ENCODE results near the gene DEDD2. TPM values are rescaled to one million over a fixed set of nuclear protein-coding genes. Genes with fewer than 3 reads are reported as not detected.
A peak's percentile ranks its signal among the peaks of the same experiment; 100 is the strongest.

The DEDD2 gene
- total and polyA plus RNA-seq, 10 donors, result 24.7 to 73.9 (median 47.2) TPM

GRCh38 chr19:42188665-42189064 lies 28.8 kb downstream of the DEDD2 start:
- Histone ChIP-seq H3K4me1 (peaks cover 16 to 36% (median 30%) of the 10 kb centered on the region in 6 donors), H3K36me3 (no peaks in the 10 kb centered on the region), H3K27me3 (replicated peaks in 1 of 7) (no peaks in the 10 kb centered on the region), H3K9me3 (peaks cover 0 to 6% (median 5%) of the 10 kb centered on the region in 8 donors), H3K4me3 (no peak overlapping the region), H3K27ac (no peak overlapping the region)
- 67 to 80% (median 79%) methylated on average over 1 of the region's 1 CpG for WGBS, 5 donors
- no peak for DNase-seq
- intact Hi-C loops (cut with DNase I; ENCODE audit: low total_unique reads), result loop anchor here (10.0 kb wide), 1 partner anchor 54 kb away; the partner anchor contains the start of gene POU2F2
- TF ChIP-seq POLR2AphosphoS5 (IDR thresholded peaks at IDR 0.05) (no peak), CTCF (IDR thresholded peaks at IDR 0.05 in 8 of 11, conservative IDR thresholded peaks at IDR 0.05 in 3 of 11) (no peak), POLR2A (IDR thresholded peaks at IDR 0.05) (no peak)

GRCh38 chr19:42185277-42185676 lies 32.2 kb downstream of the DEDD2 start:
- Histone ChIP-seq H3K4me1 (peaks cover 18 to 61% (median 35%) of the 10 kb centered on the region in 6 donors), H3K36me3 (no peaks in the 10 kb centered on the region), H3K27ac (peak overlapping the region in 6 of 8 donors; percentile 2 to 73 (median 45)), H3K9me3 (no peaks in the 10 kb centered on the region), H3K27me3 (replicated peaks in 1 of 7) (peaks cover 0 to 9% (median 9%) of the 10 kb centered on the region in 7 donors), H3K4me3 (no peak overlapping the region)
- TF ChIP-seq CTCF (IDR thresholded peaks at IDR 0.05 in 8 of 11, conservative IDR thresholded peaks at IDR 0.05 in 3 of 11), result no peak
- peak in 1 of 3 donors; percentile 63 for TF ChIP-seq POLR2AphosphoS5 (IDR thresholded peaks at IDR 0.05)
- intact Hi-C loops (cut with DNase I; ENCODE audit: low total_unique reads), result loop anchor here (10.0 kb wide), 1 partner anchor 50 kb away; the partner anchor contains the start of gene POU2F2
- DNase-seq, result no peak

- peaks cover 0 to 18% (median 17%) of the 10 kb centered on the region in 7 donors for H3K27me3 ChIP-seq (replicated peaks in 1 of 7)
- no peaks in the 10 kb centered on the region for H3K9me3 ChIP-seq
- H3K4me1 ChIP-seq, result peaks cover 18 to 61% (median 35%) of the 10 kb centered on the region in 6 donors
- no peak overlapping the region for H3K4me3 ChIP-seq
- intact Hi-C loops (cut with DNase I; ENCODE audit: low total_unique reads), result loop anchor here (10.0 kb wide), 1 partner anchor 50 kb away; the partner anchor contains the start of gene POU2F2
- peak overlapping the region in 6 of 8 donors; percentile 15 to 73 (median 42) for H3K27ac ChIP-seq
- no peaks in the 10 kb centered on the region for H3K36me3 ChIP-seq
- TF ChIP-seq POLR2A (IDR thresholded peaks at IDR 0.05) (no peak), POLR2AphosphoS5 (IDR thresholded peaks at IDR 0.05) (peak in 1 of 3 donors; percentile 46), CTCF (IDR thresholded peaks at IDR 0.05 in 8 of 11, conservative IDR thresholded peaks at IDR 0.05 in 3 of 11) (peak; percentile 73 to 93 (median 89))
- DNase-seq, result peak; percentile 89
- WGBS, 5 donors, result 0 to 7% (median 2%) methylated on average over 1 of the region's 1 CpG
Measured at GRCh38 chr19:42184401-42184861, 33.0 kb downstream of the DEDD2 start.

GRCh38 chr19:42178791-42179674 lies 38.4 kb downstream of the DEDD2 start:
- peaks cover 2 to 58% (median 36%) of the 10 kb centered on the region in 6 donors for H3K4me1 ChIP-seq
- no peak overlapping the region for H3K27ac ChIP-seq
- WGBS, 5 donors, result 9 to 20% (median 12%) methylated on average over 13 of the region's 13 CpGs
- H3K9me3 ChIP-seq, result no peaks in the 10 kb centered on the region
- no peaks in the 10 kb centered on the region for H3K36me3 ChIP-seq
- no peak for DNase-seq
- TF ChIP-seq POLR2A (IDR thresholded peaks at IDR 0.05) (no peak), CTCF (IDR thresholded peaks at IDR 0.05 in 8 of 11, conservative IDR thresholded peaks at IDR 0.05 in 3 of 11) (peak in 5 of 11 experiments; percentile 15 to 52 (median 34)), POLR2AphosphoS5 (IDR thresholded peaks at IDR 0.05) (no peak)
- H3K4me3 ChIP-seq, result no peak overlapping the region
- peaks cover 0 to 72% (median 60%) of the 10 kb centered on the region in 7 donors for H3K27me3 ChIP-seq (replicated peaks in 1 of 7)
- intact Hi-C loops (cut with DNase I; ENCODE audit: low total_unique reads), result no loop called here

Measured in spleen (tissue), 11 donors.